GM21447 (cell line): Measurements from ENCODE around the gene HIF1AN.
"Not testable (repeated sequence)": the region's sequence is repeated elsewhere in the genome, so short reads cannot be mapped to it uniquely, and the experiment has no call there.

Experiments used
- ATAC-seq: cut with Tn5 transposase; IDR thresholded peaks from one replicate; pipeline ENCODE4 v1.9.1; 2021; ENCODE audit not compliant: unreplicated experiment

Gene HIF1AN

GRCh38 chr10:100565206-100565985, 29.7 kb downstream of the HIF1AN start:
- ATAC-seq, result no peak

- ATAC-seq, result no peak
These were observed 30.8 kb downstream of the HIF1AN start for GRCh38 chr10:100566561-100566960.

- ATAC-seq, result no peak
These were observed 31.5 kb downstream of the HIF1AN start for GRCh38 chr10:100567249-100567648.

- ATAC-seq, result no peak
These were observed 32.1 kb downstream of the HIF1AN start for GRCh38 chr10:100567826-100568225.

- ATAC-seq, result no peak
These were observed 33.2 kb downstream of the HIF1AN start for GRCh38 chr10:100568912-100569311.

GRCh38 chr10:100569687-100570481, 34.1 kb downstream of the HIF1AN start:
- no peak for ATAC-seq

GRCh38 chr10:100570506-100570905, 34.8 kb downstream of the HIF1AN start:
- no peak for ATAC-seq

GRCh38 chr10:100571084-100571856, 35.5 kb downstream of the HIF1AN start:
- ATAC-seq, result no peak

GRCh38 chr10:100575146-100575545, 39.4 kb downstream of the HIF1AN start:
- not testable (repeated sequence) for ATAC-seq

GRCh38 chr10:100575585-100576281, 40.0 kb downstream of the HIF1AN start:
- ATAC-seq, result no peak

- no peak for ATAC-seq
These were observed 40.5 kb downstream of the HIF1AN start for GRCh38 chr10:100576282-100576635.

- ATAC-seq, result no peak
These were observed 43.7 kb downstream of the HIF1AN start for GRCh38 chr10:100579261-100580090.

- ATAC-seq, result no peak
These were observed 51.2 kb downstream of the HIF1AN start for GRCh38 chr10:100586959-100587358.

GRCh38 chr10:100598166-100598565, 62.4 kb downstream of the HIF1AN start:
- no peak for ATAC-seq

GRCh38 chr10:100600218-100600617, 64.5 kb downstream of the HIF1AN start:
- no peak for ATAC-seq

- no peak for ATAC-seq
These were observed 71.7 kb downstream of the HIF1AN start for GRCh38 chr10:100607439-100607838.
